ENCODE results near the gene ATP6V1G2. TPM values are rescaled to one million over a fixed set of nuclear protein-coding genes. Genes with fewer than 3 reads are reported as not detected.
A peak's percentile ranks its signal among the peaks of the same experiment; 100 is the strongest.

ATP6V1G2 gene
- total and polyA plus RNA-seq, 8 donors = 0.16 to 2.1 (median 0.50) TPM

- Histone ChIP-seq H3K27me3 (no peaks in the 10 kb centered on the region), H3K4me1 (peaks cover 0 to 14% (median 12%) of the 10 kb centered on the region in 3 donors), H3K4me3 (no peak overlapping the region), H3K27ac (peak overlapping the region in 2 of 4 donors; percentile 59 to 68), H3K9me3 (no peaks in the 10 kb centered on the region), H3K36me3 (no peaks in the 10 kb centered on the region)
- WGBS, 2 donors = 94% methylated on average over 3 of the region's 3 CpGs
- TF ChIP-seq CTCF (IDR thresholded peaks at IDR 0.05) = no peak
- ATAC-seq (no peak), DNase-seq (no peak), FAIRE-seq (no peak)
- intact Hi-C loops (cut with DNase I) = no loop called here
These were observed 32.7 kb upstream of the ATP6V1G2 start for GRCh38 chr6:31579119-31579505.

- no peaks in the 10 kb centered on the region for H3K27me3 ChIP-seq
- TF ChIP-seq CTCF (IDR thresholded peaks at IDR 0.05) = no peak
- peak; percentile 23 to 57 (median 44) for ATAC-seq
- H3K4me1 ChIP-seq = peaks cover 0 to 14% (median 12%) of the 10 kb centered on the region in 3 donors
- peak overlapping the region in 2 of 4 donors; percentile 59 to 68 for H3K27ac ChIP-seq
- WGBS, 2 donors = 58 to 60% methylated on average over 12 of the region's 12 CpGs
- no peak for FAIRE-seq
- H3K36me3 ChIP-seq = no peaks in the 10 kb centered on the region
- DNase-seq = peak in 5 of 6 donors; percentile 55 to 66 (median 61)
- no peaks in the 10 kb centered on the region for H3K9me3 ChIP-seq
- intact Hi-C loops (cut with DNase I) = no loop called here
- no peak overlapping the region for H3K4me3 ChIP-seq
These were observed 32.0 kb upstream of the ATP6V1G2 start for GRCh38 chr6:31578184-31579118.

- WGBS, 2 donors = 82 to 83% methylated on average over 3 of the region's 3 CpGs
- FAIRE-seq (no peak), ATAC-seq (no peak), DNase-seq (no peak)
- Histone ChIP-seq H3K4me3 (no peak overlapping the region), H3K4me1 (peaks cover 0 to 14% (median 12%) of the 10 kb centered on the region in 3 donors), H3K27me3 (no peaks in the 10 kb centered on the region), H3K9me3 (no peaks in the 10 kb centered on the region), H3K36me3 (no peaks in the 10 kb centered on the region), H3K27ac (peak overlapping the region in 2 of 4 donors; percentile 51 to 68)
- TF ChIP-seq CTCF (IDR thresholded peaks at IDR 0.05) = no peak
- intact Hi-C loops (cut with DNase I) = no loop called here
These were observed 31.2 kb upstream of the ATP6V1G2 start for GRCh38 chr6:31577579-31577966.

GRCh38 chr6:31576897-31577578, 30.6 kb upstream of the ATP6V1G2 start:
- Histone ChIP-seq H3K4me3 (no peak overlapping the region), H3K36me3 (no peaks in the 10 kb centered on the region), H3K9me3 (no peaks in the 10 kb centered on the region), H3K27ac (no peak overlapping the region), H3K27me3 (no peaks in the 10 kb centered on the region), H3K4me1 (peaks cover 0 to 14% (median 10%) of the 10 kb centered on the region in 3 donors)
- peak in 1 of 6 donors; percentile 47 for DNase-seq
- ATAC-seq = no peak
- intact Hi-C loops (cut with DNase I) = no loop called here
- no peak for TF ChIP-seq CTCF (IDR thresholded peaks at IDR 0.05)
- FAIRE-seq = no peak
- WGBS, 2 donors = 85 to 91% methylated on average over 16 to 19 of the region's 19 CpGs

Data from pancreas (tissue), 10 donors.